Activated CD4-positive, alpha-beta T cell treated with anti-CD3 and anti-CD28 coated beads, Interleukin-2, amount 50 U/mL, for 4 hours (primary cell): ENCODE results near the gene TINAGL1.
A peak's percentile ranks its signal among the peaks of the same experiment; 100 is the strongest.

Experiments used
- DNase-seq, 2 experiments: peaks; one replicate each; pipeline ENCODE4 v3.0.0-alpha.2; 2020

The TINAGL1 gene

DNA sequence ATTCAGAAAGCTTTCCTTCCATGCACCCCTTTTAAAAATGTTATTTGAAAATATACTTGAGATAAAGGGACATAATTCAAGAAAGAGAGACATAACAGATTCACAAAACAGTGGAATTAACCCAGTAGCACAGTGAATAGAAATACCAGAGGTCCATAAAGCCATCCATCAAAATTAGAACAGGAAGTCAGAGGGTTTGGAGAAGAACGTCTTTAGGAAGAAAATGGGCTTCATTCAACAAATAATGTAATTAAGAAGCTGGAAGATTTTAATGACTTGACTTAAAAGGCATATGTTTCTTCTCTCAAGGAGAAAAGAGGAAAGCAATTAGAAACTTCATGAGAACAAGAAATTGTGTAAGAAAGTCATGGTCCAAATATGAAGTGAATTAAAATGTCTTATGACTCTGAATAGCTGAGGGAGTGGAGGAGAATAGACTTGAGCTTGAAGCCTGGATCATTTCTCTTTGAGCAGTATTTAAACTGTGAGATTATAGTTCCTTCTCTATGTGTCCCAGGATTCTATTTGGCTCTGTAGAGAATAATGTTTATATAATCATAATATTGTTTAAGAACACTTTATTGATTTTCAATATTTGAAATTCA lies 33.3 kb downstream of the TINAGL1 start:
- DNase-seq = no peak

DNA sequence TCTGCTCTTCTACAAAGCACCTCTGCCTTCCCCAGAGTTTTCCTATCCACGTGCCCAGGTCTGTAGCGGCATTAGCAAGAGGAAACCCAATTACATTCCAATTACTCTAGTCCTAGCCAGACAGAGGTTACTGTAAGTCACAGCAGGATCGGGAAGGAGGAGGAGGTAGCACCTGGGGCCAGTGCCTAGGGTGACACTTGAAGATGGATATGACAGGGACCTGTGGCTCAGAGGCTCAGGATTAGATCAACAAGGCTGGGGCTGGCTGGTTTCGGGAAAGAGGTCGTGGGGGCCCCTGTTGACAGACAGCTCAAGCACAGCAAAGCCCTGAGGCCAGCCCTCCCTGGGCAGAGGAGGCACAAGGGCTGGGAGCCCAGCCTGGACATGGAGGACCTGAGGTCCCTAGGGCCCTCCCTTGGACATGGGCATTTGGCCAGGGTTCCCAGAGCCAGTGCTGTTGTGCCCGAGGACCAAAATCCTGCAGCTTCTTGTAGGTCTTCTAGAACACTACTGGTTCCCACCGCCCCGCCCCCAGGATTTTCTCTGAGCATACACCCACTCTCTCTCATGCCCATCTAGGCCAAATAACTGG lies 38.2 kb downstream of the TINAGL1 start:
- no peak for DNase-seq

DNA sequence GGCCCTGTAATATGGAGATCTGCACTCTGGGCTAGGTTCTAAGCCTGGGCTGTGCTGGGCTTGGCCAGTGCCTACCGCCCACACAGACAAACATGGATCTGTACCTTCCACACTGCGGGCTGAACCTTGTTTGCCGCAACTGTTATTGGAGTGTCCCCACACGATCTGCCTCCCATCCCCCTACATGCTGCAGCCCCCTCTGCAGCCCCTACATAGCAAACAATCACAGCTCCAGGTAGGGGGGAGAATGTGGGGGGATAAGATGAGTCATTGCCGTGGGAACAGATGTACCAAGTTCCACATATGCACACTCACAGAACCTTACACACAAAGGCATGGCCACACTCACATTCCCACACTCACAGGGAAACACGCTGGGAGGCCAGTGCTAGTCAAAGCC lies 39.1 kb downstream of the TINAGL1 start:
- DNase-seq = no peak

DNA sequence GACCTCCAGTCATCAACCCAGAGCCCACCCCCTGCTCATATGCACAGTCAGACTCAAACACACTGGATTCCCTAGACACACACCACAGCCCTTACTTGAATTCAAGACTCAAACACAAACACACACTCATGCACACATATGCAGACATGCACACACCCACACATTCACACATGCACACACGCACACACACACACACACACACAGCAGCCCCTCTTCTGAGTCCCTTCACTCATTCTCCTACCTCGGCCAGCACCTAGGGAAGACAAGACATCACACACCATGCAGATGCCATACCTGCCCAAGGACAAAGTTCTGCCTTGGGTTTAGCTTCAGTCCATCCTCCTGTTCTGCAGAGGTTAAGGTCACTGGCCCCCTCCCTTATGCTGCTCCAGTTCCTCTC lies 39.6 kb downstream of the TINAGL1 start:
- no peak for DNase-seq

GRCh38 chr1:31617218-31617915 lies 41.1 kb downstream of the TINAGL1 start, which contains the start of gene HCRTR1:
Gene HCRTR1, plus strand, starts transcription at chr1:31617689. Its CDS starts 1,504 bp downstream, at chr1:31619193.
- no peak for DNase-seq

DNA sequence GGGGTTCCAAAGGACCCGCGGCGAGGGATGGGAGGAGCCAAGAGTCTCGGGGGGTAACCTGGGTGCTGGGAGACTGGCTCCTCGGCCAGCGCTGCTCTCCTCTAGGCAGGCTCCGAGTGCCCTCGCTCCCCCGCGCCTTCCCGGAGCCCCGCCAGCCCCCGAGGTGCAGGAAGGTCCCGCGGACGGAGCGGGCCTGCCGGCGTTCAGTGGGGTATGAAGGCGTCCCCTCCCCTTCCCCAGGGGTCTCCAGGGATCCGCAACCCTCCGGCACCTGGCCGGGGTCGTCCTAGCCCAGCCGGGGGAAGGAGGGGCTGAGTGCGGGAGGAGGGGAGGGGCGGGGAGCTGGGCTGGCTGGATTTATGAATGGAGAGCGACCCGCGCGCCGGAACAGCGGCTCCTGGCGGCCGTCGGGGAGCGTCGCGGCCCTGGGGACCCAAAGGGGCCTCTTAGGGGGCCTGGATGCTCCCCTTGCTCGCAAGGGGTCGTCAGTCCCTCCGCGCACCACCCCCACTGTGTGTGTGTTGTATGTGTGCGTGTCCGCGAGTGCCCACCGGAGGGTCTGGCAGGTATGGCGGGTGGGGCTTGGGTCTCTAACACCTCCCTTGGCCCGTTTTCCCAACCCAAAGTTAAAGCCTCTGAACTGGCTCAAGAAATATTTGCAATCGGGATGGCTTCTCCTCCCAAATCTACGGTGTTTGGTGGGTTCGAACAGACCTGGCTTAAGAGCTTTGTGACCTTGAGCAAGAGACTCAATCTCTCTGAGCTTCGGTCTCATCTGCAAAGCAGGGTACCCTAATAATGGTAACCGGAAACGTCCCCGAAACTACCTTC lies 41.8 kb downstream of the TINAGL1 start:
- DNase-seq = peak; percentile 12 to 14

DNA sequence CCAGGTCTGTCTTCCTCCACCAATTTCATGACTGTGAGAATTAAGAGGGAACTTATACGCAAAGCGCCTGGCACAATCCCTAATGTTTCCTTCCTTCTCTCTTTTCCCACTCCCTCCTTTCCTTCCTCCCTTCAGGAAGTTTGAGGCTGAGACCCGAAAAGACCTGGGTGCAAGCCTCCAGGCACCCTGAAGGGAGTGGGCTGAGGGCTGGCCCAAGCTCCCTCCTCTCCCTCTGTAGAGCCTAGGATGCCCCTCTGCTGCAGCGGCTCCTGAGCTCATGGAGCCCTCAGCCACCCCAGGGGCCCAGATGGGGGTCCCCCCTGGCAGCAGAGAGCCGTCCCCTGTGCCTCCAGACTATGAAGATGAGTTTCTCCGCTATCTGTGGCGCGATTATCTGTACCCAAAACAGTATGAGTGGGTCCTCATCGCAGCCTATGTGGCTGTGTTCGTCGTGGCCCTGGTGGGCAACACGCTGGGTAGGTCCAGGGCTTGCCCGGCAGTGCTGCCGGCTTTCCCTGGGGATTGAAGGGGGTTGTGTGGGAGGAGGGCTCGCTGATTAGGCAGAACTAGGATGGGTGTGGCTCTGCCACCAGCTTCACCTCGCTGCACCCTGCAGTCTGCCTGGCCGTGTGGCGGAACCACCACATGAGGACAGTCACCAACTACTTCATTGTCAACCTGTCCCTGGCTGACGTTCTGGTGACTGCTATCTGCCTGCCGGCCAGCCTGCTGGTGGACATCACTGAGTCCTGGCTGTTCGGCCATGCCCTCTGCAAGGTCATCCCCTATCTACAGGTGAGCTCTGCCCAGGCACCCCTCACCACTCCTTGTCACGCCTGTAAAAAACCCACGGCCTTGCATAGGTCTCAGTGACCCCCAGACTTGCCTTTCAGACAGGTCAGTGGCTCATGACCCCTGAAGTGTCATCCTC lies 42.9 kb downstream of the TINAGL1 start:
- DNase-seq = no peak

GRCh38 chr1:31620631-31621497 lies 44.5 kb downstream of the TINAGL1 start:
- no peak for DNase-seq

DNA sequence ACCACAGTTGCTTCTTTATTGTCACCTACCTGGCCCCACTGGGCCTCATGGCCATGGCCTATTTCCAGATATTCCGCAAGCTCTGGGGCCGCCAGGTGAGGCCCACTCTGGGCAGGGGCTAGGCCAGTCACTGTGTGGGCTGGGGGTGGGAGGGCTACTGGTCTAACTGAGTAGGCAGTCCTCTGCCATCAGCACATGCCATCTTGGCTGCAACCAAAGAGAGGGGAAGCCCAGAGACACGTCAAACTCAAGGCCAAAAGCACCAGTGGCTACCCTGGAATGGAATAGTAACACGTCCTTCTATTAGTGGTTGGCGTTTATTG lies 45.1 kb downstream of the TINAGL1 start:
- DNase-seq = no peak

DNA sequence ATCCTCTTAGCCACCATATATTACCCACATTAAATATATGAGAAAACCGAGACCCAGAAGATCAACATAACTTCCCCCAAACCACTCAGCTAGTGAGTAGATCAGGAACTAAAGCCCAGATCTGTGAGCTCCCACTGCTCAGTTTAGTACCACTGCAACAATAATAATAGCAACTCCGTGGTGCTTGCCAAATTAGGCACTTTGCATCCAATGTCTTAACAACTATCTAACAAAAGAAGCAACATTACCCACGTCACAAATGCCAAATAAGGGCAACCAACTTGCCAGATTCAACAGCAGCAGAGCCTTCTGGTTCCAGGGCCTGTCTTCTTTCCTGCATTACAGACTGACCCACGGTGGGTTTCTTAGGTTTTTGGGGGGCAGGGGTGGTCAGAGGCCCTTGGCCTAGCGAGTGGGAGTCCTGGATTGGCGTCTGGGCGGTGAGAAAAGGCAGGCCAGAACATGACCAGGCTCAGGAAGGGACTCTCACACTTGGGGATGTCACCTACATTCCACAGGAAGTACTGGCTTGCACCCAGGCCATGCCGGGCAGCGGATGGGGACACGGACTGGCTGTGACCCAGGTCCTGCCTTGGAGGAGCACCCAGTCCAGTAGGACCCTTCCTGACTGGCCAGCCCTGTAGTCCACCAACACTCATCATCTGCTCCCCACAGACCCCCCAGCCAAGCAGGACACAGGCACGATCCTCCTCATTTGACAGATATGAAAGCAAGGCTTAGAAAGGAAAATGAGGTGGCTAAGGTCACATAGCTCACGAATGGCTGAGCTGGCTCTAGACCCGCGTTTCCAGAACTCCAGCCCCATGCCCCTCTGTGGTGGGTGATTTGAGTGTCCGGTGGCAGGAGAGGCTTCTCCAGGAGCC lies 45.8 kb downstream of the TINAGL1 start:
- DNase-seq = no peak

DNA sequence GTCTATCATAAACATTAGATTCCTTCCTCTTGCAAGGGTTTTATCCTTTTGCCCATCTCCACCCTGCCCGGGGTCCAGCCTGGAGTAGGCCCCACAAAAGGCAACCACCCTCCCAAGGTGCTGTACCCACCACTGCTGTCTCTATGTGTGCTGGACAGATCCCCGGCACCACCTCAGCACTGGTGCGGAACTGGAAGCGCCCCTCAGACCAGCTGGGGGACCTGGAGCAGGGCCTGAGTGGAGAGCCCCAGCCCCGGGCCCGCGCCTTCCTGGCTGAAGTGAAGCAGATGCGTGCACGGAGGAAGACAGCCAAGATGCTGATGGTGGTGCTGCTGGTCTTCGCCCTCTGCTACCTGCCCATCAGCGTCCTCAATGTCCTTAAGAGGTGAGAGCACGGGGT lies 47.0 kb downstream of the TINAGL1 start:
- DNase-seq = no peak

- no peak for DNase-seq
Observed at GRCh38 chr1:31624309-31624708, 48.0 kb downstream of the TINAGL1 start.

- DNase-seq = no peak
Observed at GRCh38 chr1:31624731-31625514, 48.6 kb downstream of the TINAGL1 start.

DNA sequence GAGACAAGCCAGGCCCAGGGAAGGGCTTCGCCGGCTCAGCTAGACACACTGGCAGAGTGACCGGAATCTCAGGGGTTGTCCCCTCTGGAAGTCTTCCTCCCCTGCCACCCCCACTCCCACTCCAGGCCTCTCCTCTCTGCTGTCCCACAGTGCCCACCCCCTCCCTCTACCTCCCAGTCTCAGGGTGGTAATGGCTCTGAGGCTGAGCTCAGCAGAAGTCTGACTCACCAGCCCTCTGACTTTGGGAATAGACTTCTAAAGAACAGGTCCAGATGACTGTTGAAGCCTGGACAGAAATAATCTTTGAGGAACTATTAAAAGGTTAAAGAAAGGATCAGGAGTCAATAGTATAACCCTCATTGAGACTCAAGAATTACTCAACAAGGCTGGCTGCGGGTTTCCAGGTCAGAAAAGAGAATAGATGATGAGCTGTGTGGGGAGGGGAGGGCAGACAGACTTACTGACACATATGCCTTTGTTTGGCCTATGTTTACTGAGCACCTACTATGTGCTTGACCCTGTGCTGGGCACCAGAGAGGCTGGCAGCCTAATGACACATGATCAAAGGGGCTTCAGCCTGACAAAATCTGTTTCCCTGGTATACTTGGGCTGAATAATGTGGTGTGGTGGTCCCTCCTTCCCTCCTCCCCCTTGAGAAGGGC lies 49.4 kb downstream of the TINAGL1 start:
- no peak for DNase-seq

GRCh38 chr1:31626223-31627207 lies 50.2 kb downstream of the TINAGL1 start:
- no peak for DNase-seq

DNA sequence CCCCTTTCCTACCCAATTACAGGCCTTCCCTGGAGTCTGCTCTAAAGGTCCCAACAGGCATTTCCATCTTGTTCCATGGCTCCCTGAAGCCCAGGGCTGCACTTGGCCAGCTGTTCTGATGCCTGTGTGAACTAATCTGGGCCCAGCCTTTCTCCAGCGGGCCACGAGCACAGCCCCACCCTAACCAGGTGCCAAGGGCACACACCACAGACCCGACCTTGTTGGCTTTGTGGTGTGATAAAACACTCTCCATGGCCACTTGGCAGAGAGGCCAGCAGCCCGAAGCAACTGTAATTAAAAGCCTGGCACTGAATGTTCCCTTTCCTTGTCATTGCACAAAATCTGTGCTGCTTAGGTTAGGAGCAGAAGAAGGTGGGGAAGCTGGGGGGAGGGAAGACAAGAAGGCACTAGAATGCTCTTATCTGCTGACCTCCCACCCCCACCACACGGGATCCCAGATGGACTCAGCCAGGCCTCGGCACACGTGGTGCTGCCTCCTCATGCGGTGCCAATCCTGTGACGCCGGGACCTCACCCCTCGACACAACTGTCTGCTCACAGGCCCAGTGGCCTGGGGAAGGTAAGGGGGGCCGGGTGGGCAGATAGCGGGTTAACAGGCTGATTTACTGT lies 51.1 kb downstream of the TINAGL1 start:
- DNase-seq = no peak

GRCh38 chr1:31627930-31628559 lies 51.7 kb downstream of the TINAGL1 start:
- no peak for DNase-seq
